Measurements from ENCODE around the gene CYLC2.

GRCh38 chr9:102950346-102950745, 44.8 kb upstream of the CYLC2 start:
- TF ChIP-seq GATA2 (IDR thresholded peaks at IDR 0.05; ENCODE audit: low read depth, low read length): no peak
- TF ChIP-seq GATA3 (IDR thresholded peaks at IDR 0.05; ENCODE audit: low read depth, low read length): no peak
